ENCODE measurements around the gene GPR82. TPM values are rescaled to one million over a fixed set of nuclear protein-coding genes. Genes with fewer than 3 reads are reported as not detected.

The GPR82 gene
- polyA plus RNA-seq, 3 donors: 0.03 to 0.06 TPM; not detected in 1

GRCh38 chrX:41761702-41762101, 37.7 kb downstream of the GPR82 start:
- H3K27ac ChIP-seq (ENCODE audit: low read depth, low read length): no peak overlapping the region

GRCh38 chrX:41779030-41779564, 55.1 kb downstream of the GPR82 start:
- H3K27ac ChIP-seq (ENCODE audit: low read depth, low read length): no peak overlapping the region
- WGBS, 3 donors: 20 to 64% (median 52%) methylated on average over 1 of the region's 1 CpG

Other genes starting within 250 kb of the GPR82 start
- 10 to 100 TPM in 1 of 3 donors, 1 to 10 TPM in 2; 1.7 to 12.7 (median 8.5) TPM for gene GPR34, start 35.2 kb upstream of the GPR82 start, polyA plus RNA-seq
- gene CASK, start 199.4 kb downstream of the GPR82 start, polyA plus RNA-seq: 1 to 10 TPM; 5.5 to 8.5 (median 6.9) TPM